Epithelial cell of esophagus (primary cell): Measurements from ENCODE around the gene PPP1R7.

Experiments used
- DNase-seq: peaks from one replicate; pipeline ENCODE4 v3.0.0; 2010; ENCODE audit warnings: low read depth
- H3K4me3 ChIP-seq: 2 replicates; pipeline ENCODE4 v1.5.1; 2011; ENCODE audit warnings: mild to moderate bottlenecking, low read length, control low read depth
- CTCF ChIP-seq: IDR thresholded peaks from 2 replicates; pipeline ENCODE4 v1.5.1; 2011; ENCODE audit warnings: low read depth, mild to moderate bottlenecking, low read length, control low read depth, inconsistent platforms; ENCODE audit not compliant: insufficient read depth; ENCODE audit errors: missing control alignments

PPP1R7 gene

GRCh38 chr2:241140445-241140840 is 9.8 kb upstream of the PPP1R7 start:
- TF ChIP-seq CTCF, result no peak
- no peak for DNase-seq
- no peak overlapping the region for H3K4me3 ChIP-seq

GRCh38 chr2:241141214-241141770 is 9.0 kb upstream of the PPP1R7 start:
- no peak for DNase-seq
- no peak for TF ChIP-seq CTCF
- no peak overlapping the region for H3K4me3 ChIP-seq

- DNase-seq, result no peak
- no peak for TF ChIP-seq CTCF
- no peak overlapping the region for H3K4me3 ChIP-seq
Measured at GRCh38 chr2:241142063-241142462, 8.2 kb upstream of the PPP1R7 start.

- TF ChIP-seq CTCF, result no peak
- DNase-seq, result no peak
- H3K4me3 ChIP-seq, result no peak overlapping the region
Measured at GRCh38 chr2:241142593-241142992, 7.7 kb upstream of the PPP1R7 start.

GRCh38 chr2:241146286-241146685 is 4.0 kb upstream of the PPP1R7 start:
- H3K4me3 ChIP-seq, result no peak overlapping the region
- no peak for DNase-seq
- TF ChIP-seq CTCF, result no peak

- no peak overlapping the region for H3K4me3 ChIP-seq
- no peak for TF ChIP-seq CTCF
- DNase-seq, result no peak
Measured at GRCh38 chr2:241147336-241147735, 2.9 kb upstream of the PPP1R7 start.

- peak overlapping the region; percentile 75 for H3K4me3 ChIP-seq
- DNase-seq, result no peak
- no peak for TF ChIP-seq CTCF
Measured at GRCh38 chr2:241148239-241148638, 2.0 kb upstream of the PPP1R7 start.
